ENCODE measurements around the gene SH3RF1. TPM values are rescaled to one million over a fixed set of nuclear protein-coding genes. Genes with fewer than 3 reads are reported as not detected.

Gene SH3RF1
- total RNA-seq, 1 donor from 2014 or later, result 19.6 TPM

- Mint-ChIP-seq H3K4me1 (peaks cover 29% of the 10 kb centered on the region), H3K36me3 (peaks cover 20% of the 10 kb centered on the region), H3K4me3 (no peak overlapping the region), H3K27me3 (ENCODE audit: low read depth) (no peaks in the 10 kb centered on the region), H3K9me3 (no peaks in the 10 kb centered on the region), H3K27ac (peak overlapping the region; percentile 6)
- DNase-seq (ENCODE audit: low spot score in 2 of 2, unreplicated experiment in 2 of 2), result no peak
- no peak for TF ChIP-seq CTCF (IDR thresholded peaks at IDR 0.05; ENCODE audit: unreplicated experiment)
These were observed 117.2 kb downstream of the SH3RF1 start for GRCh38 chr4:169153481-169154087.

DNA sequence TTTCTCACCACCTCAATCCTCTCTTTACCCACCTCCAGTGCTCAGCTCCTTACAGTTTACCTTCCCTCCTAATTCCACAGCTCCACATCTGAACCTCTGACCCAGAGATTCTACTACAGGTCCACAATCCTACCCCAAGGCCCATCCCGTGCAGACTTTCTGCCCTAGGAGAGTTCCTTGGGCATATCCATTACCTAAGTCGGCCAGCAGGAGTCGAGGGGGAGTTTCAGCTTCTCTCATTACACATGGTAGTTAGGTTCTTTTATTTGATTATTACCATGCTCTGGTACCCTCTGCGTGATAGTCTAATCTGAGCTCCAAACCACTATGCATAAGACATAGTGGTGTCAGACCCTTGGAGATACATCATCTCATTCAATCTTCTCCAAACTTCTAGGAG lies 117.9 kb downstream of the SH3RF1 start:
- DNase-seq (ENCODE audit: low spot score in 2 of 2, unreplicated experiment in 2 of 2), result no peak
- peaks cover 29% of the 10 kb centered on the region for H3K4me1 Mint-ChIP-seq

GRCh38 chr4:169152098-169152497 lies 118.7 kb downstream of the SH3RF1 start:
- Mint-ChIP-seq H3K27me3 (ENCODE audit: low read depth) (no peaks in the 10 kb centered on the region), H3K9me3 (no peaks in the 10 kb centered on the region), H3K4me1 (peaks cover 27% of the 10 kb centered on the region), H3K4me3 (no peak overlapping the region), H3K27ac (no peak overlapping the region), H3K36me3 (peaks cover 20% of the 10 kb centered on the region)
- TF ChIP-seq CTCF (IDR thresholded peaks at IDR 0.05; ENCODE audit: unreplicated experiment), result no peak
- DNase-seq (ENCODE audit: low spot score in 2 of 2, unreplicated experiment in 2 of 2), result no peak

More for the DNA sequence above, 117.9 kb downstream of the SH3RF1 start:
- Mint-ChIP-seq H3K27ac (no peak overlapping the region), H3K9me3 (no peaks in the 10 kb centered on the region), H3K4me3 (no peak overlapping the region), H3K36me3 (peaks cover 20% of the 10 kb centered on the region), H3K27me3 (ENCODE audit: low read depth) (no peaks in the 10 kb centered on the region)
- no peak for TF ChIP-seq CTCF (IDR thresholded peaks at IDR 0.05; ENCODE audit: unreplicated experiment)

- Mint-ChIP-seq H3K27ac (no peak overlapping the region), H3K9me3 (no peaks in the 10 kb centered on the region), H3K4me1 (peaks cover 23% of the 10 kb centered on the region), H3K27me3 (ENCODE audit: low read depth) (no peaks in the 10 kb centered on the region), H3K4me3 (no peak overlapping the region), H3K36me3 (peaks cover 20% of the 10 kb centered on the region)
- TF ChIP-seq CTCF (IDR thresholded peaks at IDR 0.05; ENCODE audit: unreplicated experiment), result no peak
- DNase-seq (ENCODE audit: low spot score in 2 of 2, unreplicated experiment in 2 of 2), result no peak
These were observed 119.1 kb downstream of the SH3RF1 start for GRCh38 chr4:169151671-169152070.

GRCh38 chr4:169150806-169151205 lies 120.0 kb downstream of the SH3RF1 start:
- no peak overlapping the region for H3K27ac Mint-ChIP-seq

More at GRCh38 chr4:169150806-169151205, 120.0 kb downstream of the SH3RF1 start:
- no peak for TF ChIP-seq CTCF (IDR thresholded peaks at IDR 0.05; ENCODE audit: unreplicated experiment)
- Mint-ChIP-seq H3K36me3 (peaks cover 20% of the 10 kb centered on the region), H3K9me3 (no peaks in the 10 kb centered on the region), H3K27me3 (ENCODE audit: low read depth) (no peaks in the 10 kb centered on the region), H3K4me1 (peaks cover 23% of the 10 kb centered on the region), H3K4me3 (no peak overlapping the region)
- no peak for DNase-seq (ENCODE audit: low spot score in 2 of 2, unreplicated experiment in 2 of 2)
